ENCODE results near the gene RXFP4. TPM values are rescaled to one million over a fixed set of nuclear protein-coding genes. Genes with fewer than 3 reads are reported as not detected.
A peak's percentile ranks its signal among the peaks of the same experiment; 100 is the strongest.

RXFP4 gene
- total and polyA plus RNA-seq, 2 of the 13 experiments (the other 11 are each of a cell fraction or from before 2014, with no cell fraction given): 0.38 to 1.4 TPM

GRCh38 chr1:155933591-155934096 is 7.8 kb upstream of the RXFP4 start (continued):
- TF ChIP-seq, protein P1, sequence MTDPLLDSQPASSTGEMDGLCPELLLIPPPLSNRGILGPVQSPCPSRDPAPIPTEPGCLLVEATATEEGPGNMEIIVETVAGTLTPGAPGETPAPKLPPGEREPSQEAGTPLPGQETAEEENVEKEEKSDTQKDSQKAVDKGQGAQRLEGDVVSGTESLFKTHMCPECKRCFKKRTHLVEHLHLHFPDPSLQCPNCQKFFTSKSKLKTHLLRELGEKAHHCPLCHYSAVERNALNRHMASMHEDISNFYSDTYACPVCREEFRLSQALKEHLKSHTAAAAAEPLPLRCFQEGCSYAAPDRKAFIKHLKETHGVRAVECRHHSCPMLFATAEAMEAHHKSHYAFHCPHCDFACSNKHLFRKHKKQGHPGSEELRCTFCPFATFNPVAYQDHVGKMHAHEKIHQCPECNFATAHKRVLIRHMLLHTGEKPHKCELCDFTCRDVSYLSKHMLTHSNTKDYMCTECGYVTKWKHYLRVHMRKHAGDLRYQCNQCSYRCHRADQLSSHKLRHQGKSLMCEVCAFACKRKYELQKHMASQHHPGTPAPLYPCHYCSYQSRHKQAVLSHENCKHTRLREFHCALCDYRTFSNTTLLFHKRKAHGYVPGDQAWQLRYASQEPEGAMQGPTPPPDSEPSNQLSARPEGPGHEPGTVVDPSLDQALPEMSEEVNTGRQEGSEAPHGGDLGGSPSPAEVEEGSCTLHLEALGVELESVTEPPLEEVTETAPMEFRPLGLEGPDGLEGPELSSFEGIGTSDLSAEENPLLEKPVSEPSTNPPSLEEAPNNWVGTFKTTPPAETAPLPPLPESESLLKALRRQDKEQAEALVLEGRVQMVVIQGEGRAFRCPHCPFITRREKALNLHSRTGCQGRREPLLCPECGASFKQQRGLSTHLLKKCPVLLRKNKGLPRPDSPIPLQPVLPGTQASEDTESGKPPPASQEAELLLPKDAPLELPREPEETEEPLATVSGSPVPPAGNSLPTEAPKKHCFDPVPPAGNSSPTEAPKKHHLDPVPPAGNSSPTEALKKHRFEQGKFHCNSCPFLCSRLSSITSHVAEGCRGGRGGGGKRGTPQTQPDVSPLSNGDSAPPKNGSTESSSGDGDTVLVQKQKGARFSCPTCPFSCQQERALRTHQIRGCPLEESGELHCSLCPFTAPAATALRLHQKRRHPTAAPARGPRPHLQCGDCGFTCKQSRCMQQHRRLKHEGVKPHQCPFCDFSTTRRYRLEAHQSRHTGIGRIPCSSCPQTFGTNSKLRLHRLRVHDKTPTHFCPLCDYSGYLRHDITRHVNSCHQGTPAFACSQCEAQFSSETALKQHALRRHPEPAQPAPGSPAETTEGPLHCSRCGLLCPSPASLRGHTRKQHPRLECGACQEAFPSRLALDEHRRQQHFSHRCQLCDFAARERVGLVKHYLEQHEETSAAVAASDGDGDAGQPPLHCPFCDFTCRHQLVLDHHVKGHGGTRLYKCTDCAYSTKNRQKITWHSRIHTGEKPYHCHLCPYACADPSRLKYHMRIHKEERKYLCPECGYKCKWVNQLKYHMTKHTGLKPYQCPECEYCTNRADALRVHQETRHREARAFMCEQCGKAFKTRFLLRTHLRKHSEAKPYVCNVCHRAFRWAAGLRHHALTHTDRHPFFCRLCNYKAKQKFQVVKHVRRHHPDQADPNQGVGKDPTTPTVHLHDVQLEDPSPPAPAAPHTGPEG (CRISPR knock-in tag; IDR thresholded peaks at IDR 0.05): no peak
- 0 out of 2 replicates have a peak, but pooled peaks have one; percentile 3 for TF ChIP-seq TBX2 (CRISPR knock-in tag; IDR thresholded peaks at IDR 0.05; ENCODE audit: borderline replicate concordance)
- TF ChIP-seq CCAR2 (optimal IDR thresholded peaks at IDR 0.05; ENCODE audit: low read depth, low read length): peak; percentile 34
- TF ChIP-seq SRY (CRISPR knock-in tag; IDR thresholded peaks at IDR 0.05): no peak
- no peak for TF ChIP-seq ASH2L (IDR thresholded peaks at IDR 0.05; ENCODE audit: insufficient read length, low read depth, low read length)
- TF ChIP-seq TCF7L2 (IDR thresholded peaks at IDR 0.05; ENCODE audit: low read depth, low read length): no peak
- TF ChIP-seq SIN3A (IDR thresholded peaks at IDR 0.05; ENCODE audit: borderline replicate concordance, low read depth, low read length): no peak
- TF ChIP-seq, protein P2, sequence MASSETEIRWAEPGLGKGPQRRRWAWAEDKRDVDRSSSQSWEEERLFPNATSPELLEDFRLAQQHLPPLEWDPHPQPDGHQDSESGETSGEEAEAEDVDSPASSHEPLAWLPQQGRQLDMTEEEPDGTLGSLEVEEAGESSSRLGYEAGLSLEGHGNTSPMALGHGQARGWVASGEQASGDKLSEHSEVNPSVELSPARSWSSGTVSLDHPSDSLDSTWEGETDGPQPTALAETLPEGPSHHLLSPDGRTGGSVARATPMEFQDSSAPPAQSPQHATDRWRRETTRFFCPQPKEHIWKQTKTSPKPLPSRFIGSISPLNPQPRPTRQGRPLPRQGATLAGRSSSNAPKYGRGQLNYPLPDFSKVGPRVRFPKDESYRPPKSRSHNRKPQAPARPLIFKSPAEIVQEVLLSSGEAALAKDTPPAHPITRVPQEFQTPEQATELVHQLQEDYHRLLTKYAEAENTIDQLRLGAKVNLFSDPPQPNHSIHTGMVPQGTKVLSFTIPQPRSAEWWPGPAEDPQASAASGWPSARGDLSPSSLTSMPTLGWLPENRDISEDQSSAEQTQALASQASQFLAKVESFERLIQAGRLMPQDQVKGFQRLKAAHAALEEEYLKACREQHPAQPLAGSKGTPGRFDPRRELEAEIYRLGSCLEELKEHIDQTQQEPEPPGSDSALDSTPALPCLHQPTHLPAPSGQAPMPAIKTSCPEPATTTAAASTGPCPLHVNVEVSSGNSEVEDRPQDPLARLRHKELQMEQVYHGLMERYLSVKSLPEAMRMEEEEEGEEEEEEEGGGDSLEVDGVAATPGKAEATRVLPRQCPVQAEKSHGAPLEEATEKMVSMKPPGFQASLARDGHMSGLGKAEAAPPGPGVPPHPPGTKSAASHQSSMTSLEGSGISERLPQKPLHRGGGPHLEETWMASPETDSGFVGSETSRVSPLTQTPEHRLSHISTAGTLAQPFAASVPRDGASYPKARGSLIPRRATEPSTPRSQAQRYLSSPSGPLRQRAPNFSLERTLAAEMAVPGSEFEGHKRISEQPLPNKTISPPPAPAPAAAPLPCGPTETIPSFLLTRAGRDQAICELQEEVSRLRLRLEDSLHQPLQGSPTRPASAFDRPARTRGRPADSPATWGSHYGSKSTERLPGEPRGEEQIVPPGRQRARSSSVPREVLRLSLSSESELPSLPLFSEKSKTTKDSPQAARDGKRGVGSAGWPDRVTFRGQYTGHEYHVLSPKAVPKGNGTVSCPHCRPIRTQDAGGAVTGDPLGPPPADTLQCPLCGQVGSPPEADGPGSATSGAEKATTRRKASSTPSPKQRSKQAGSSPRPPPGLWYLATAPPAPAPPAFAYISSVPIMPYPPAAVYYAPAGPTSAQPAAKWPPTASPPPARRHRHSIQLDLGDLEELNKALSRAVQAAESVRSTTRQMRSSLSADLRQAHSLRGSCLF (CRISPR knock-in tag; IDR thresholded peaks at IDR 0.05; ENCODE audit: borderline replicate concordance): no peak
- no peak for TF ChIP-seq TAF15 (IDR thresholded peaks at IDR 0.05; ENCODE audit: low read depth, low read length, poor library complexity, severe bottlenecking)
- no peak for TF ChIP-seq ARHGAP35 (CRISPR knock-in tag; IDR thresholded peaks at IDR 0.05; ENCODE audit: borderline replicate concordance)
- TF ChIP-seq, protein P3, sequence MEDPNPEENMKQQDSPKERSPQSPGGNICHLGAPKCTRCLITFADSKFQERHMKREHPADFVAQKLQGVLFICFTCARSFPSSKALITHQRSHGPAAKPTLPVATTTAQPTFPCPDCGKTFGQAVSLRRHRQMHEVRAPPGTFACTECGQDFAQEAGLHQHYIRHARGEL (CRISPR knock-in tag; IDR thresholded peaks at IDR 0.05): no peak
- TF ChIP-seq NFYC (CRISPR knock-in tag; IDR thresholded peaks at IDR 0.05): no peak
- no peak for TF ChIP-seq ZNF550 (CRISPR knock-in tag; IDR thresholded peaks at IDR 0.05; ENCODE audit: borderline replicate concordance)
- TF ChIP-seq, protein P4, sequence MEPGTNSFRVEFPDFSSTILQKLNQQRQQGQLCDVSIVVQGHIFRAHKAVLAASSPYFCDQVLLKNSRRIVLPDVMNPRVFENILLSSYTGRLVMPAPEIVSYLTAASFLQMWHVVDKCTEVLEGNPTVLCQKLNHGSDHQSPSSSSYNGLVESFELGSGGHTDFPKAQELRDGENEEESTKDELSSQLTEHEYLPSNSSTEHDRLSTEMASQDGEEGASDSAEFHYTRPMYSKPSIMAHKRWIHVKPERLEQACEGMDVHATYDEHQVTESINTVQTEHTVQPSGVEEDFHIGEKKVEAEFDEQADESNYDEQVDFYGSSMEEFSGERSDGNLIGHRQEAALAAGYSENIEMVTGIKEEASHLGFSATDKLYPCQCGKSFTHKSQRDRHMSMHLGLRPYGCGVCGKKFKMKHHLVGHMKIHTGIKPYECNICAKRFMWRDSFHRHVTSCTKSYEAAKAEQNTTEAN (CRISPR knock-in tag; conservative IDR thresholded peaks at IDR 0.05): no peak
- TF ChIP-seq IRX3 (CRISPR knock-in tag; IDR thresholded peaks at IDR 0.05; ENCODE audit: borderline replicate concordance, low read depth): no peak
- no peak for TF ChIP-seq RAD51 (IDR thresholded peaks at IDR 0.05; ENCODE audit: borderline replicate concordance)
- TF ChIP-seq ZNF598 (CRISPR knock-in tag; IDR thresholded peaks at IDR 0.05; ENCODE audit: borderline replicate concordance): no peak

All from HepG2 (cell line).